ENCODE measurements around the gene JAK3. TPM values are rescaled to one million over a fixed set of nuclear protein-coding genes. Genes with fewer than 3 reads are reported as not detected.

The JAK3 gene
- total RNA-seq, 4 donors from 2014 or later, result 1.9 to 18.0 (median 8.3) TPM

DNA sequence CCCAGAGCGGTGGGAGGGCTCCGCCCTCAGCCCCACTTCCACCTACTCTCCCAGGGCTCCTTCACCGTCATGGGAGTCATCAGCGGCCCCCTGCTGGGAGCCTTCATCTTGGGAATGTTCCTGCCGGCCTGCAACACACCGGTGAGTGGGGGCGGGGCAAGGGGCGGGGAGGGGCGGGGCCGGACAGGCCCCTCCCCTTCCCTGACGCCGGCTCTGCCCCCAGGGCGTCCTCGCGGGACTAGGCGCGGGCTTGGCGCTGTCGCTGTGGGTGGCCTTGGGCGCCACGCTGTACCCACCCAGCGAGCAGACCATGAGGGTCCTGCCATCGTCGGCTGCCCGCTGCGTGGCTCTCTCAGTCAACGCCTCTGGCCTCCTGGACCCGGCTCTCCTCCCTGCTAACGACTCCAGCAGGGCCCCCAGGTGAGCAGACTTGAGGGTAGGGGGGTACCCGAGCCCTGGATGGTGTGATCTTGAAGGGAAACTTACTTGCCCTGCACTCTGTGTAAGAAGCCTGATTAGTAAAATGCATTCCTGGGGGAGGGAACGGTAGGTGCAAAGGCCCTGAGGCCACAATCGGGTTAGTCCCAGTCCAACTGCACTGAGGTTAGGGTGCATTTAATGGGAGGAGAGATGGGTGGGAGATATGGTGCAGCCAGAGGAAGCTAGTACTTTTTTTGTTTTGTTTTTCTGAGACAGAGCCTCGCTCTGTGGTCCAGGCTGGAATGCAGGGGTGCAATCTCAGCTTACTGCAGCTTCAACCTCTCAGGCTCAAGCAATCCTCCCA lies 36.0 kb upstream of the JAK3 start:
- Histone ChIP-seq H3K27me3 (peaks cover 0 to 13% of the 10 kb centered on the region in 2 donors), H3K4me1 (no peaks in the 10 kb centered on the region), H3K4me3 (no peak overlapping the region), H3K27ac (no peak overlapping the region), H3K9me3 (no peaks in the 10 kb centered on the region), H3K36me3 (no peaks in the 10 kb centered on the region)
- DNase-seq (ENCODE audit: low spot score in 2 of 2), result no peak
- TF ChIP-seq EP300 (IDR thresholded peaks at IDR 0.05) (no peak), POLR2A (IDR thresholded peaks at IDR 0.05) (no peak)
- TF ChIP-seq, protein P1, sequence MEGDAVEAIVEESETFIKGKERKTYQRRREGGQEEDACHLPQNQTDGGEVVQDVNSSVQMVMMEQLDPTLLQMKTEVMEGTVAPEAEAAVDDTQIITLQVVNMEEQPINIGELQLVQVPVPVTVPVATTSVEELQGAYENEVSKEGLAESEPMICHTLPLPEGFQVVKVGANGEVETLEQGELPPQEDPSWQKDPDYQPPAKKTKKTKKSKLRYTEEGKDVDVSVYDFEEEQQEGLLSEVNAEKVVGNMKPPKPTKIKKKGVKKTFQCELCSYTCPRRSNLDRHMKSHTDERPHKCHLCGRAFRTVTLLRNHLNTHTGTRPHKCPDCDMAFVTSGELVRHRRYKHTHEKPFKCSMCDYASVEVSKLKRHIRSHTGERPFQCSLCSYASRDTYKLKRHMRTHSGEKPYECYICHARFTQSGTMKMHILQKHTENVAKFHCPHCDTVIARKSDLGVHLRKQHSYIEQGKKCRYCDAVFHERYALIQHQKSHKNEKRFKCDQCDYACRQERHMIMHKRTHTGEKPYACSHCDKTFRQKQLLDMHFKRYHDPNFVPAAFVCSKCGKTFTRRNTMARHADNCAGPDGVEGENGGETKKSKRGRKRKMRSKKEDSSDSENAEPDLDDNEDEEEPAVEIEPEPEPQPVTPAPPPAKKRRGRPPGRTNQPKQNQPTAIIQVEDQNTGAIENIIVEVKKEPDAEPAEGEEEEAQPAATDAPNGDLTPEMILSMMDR (IDR thresholded peaks at IDR 0.05), result no peak
- 70 to 83% methylated on average over 16 to 33 of the region's 33 CpGs for WGBS, 2 donors

DNA sequence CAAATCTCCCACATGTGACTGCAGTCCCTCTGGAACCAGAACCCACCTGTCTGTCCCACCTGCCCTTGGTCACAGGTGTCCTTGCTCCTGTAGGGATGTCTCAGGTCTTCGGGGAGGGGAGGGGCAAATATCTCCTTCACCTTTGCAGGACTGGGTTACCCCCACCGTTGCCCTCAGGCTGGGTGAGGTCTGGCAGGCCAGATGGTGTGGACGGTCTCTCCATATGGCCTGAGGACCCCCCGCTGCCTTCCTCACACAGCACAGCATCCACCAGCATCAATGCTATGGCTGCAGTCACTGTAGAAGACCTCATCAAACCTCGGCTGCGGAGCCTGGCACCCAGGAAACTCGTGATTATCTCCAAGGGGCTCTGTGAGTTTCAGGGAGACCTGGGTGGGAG lies 33.9 kb upstream of the JAK3 start:
- Histone ChIP-seq H3K27ac (no peak overlapping the region), H3K9me3 (no peaks in the 10 kb centered on the region), H3K27me3 (peaks cover 0 to 31% of the 10 kb centered on the region in 2 donors), H3K36me3 (no peaks in the 10 kb centered on the region), H3K4me1 (no peaks in the 10 kb centered on the region), H3K4me3 (no peak overlapping the region)
- no peak for DNase-seq (ENCODE audit: low spot score in 2 of 2)
- 66 to 71% methylated on average over 7 of the region's 7 CpGs for WGBS, 2 donors
- TF ChIP-seq POLR2A (IDR thresholded peaks at IDR 0.05), result no peak
- TF ChIP-seq, protein P1 (IDR thresholded peaks at IDR 0.05), result no peak
- no peak for TF ChIP-seq EP300 (IDR thresholded peaks at IDR 0.05)

DNA sequence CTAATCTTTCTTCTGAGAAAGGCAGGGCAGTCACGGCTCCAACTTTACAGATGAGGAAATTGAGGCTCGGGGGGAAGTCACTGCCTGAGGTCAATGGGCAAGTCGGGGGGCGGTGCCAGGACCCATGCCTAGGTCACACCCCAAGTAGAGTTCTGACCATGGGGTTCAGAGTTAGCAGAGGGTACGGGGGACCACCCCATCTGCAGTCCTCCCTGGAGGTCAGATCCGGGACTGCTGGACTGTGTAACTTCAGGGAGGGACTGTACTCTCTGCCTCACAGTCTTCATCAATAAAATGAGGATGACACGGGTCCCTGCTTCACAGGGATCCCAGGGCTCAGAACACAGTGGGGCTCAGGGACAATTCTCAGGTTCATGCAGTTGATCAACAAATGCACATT lies 31.7 kb upstream of the JAK3 start:
- no peak for DNase-seq (ENCODE audit: low spot score in 2 of 2)
- Histone ChIP-seq H3K9me3 (no peaks in the 10 kb centered on the region), H3K4me3 (no peak overlapping the region), H3K4me1 (no peaks in the 10 kb centered on the region), H3K27me3 (peaks cover 0 to 52% of the 10 kb centered on the region in 2 donors), H3K27ac (no peak overlapping the region), H3K36me3 (no peaks in the 10 kb centered on the region)
- TF ChIP-seq, protein P1 (IDR thresholded peaks at IDR 0.05), result no peak
- TF ChIP-seq EP300 (IDR thresholded peaks at IDR 0.05), result no peak
- TF ChIP-seq POLR2A (IDR thresholded peaks at IDR 0.05), result no peak
- WGBS, 2 donors, result 66 to 84% methylated on average over 7 of the region's 7 CpGs

DNA sequence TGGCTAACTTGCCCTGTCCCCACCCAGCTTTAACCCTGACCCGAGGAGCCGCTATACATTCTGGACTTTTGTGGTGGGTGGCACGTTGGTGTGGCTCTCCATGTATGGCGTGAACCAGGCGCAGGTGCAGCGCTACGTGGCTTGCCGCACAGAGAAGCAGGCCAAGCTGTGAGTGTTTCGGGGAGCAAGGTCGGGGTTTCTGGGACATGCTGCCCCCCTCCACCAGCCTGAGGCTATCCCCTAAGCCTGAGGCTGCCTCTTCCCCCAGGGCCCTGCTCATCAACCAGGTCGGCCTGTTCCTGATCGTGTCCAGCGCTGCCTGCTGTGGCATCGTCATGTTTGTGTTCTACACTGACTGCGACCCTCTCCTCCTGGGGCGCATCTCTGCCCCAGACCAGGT lies 29.9 kb upstream of the JAK3 start:
- Histone ChIP-seq H3K9me3 (no peaks in the 10 kb centered on the region), H3K27me3 (peaks cover 0 to 65% of the 10 kb centered on the region in 2 donors), H3K36me3 (no peaks in the 10 kb centered on the region), H3K4me1 (peaks cover 0 to 15% (median under 1%) of the 10 kb centered on the region in 4 donors), H3K4me3 (no peak overlapping the region), H3K27ac (no peak overlapping the region)
- DNase-seq (ENCODE audit: low spot score in 2 of 2), result no peak
- WGBS, 2 donors, result 91 to 92% methylated on average over 15 to 16 of the region's 16 CpGs
- TF ChIP-seq EP300 (IDR thresholded peaks at IDR 0.05) (no peak), POLR2A (IDR thresholded peaks at IDR 0.05) (no peak)
- TF ChIP-seq, protein P1 (IDR thresholded peaks at IDR 0.05), result no peak

DNA sequence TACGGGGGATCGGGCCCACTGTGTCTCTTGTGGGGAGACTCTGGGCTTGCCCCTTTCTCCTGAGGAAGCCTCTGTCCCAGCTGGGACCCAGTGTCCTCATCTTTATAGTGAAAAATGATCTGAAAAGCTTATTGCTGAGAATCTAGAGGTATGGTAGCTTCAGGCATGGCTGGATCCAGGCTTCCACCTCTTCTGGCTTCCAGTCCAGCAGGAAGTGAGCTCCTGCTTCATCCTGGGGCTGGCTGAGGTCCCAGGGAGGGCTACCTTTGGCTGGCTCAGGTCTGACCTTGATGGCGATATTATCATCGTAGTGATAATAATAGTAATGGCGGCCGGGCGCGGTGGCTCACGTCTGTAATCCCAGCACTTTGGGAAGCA lies 27.0 kb upstream of the JAK3 start:
- no peak overlapping the region for H3K27ac ChIP-seq
- WGBS, 2 donors, result 84 to 93% methylated on average over 7 to 9 of the region's 9 CpGs
- H3K27me3 ChIP-seq, result peaks cover 0 to 87% of the 10 kb centered on the region in 2 donors
- DNase-seq (ENCODE audit: low spot score in 2 of 2), result no peak
- H3K36me3 ChIP-seq, result no peaks in the 10 kb centered on the region
- TF ChIP-seq EP300 (IDR thresholded peaks at IDR 0.05) (no peak), POLR2A (IDR thresholded peaks at IDR 0.05) (no peak)
- TF ChIP-seq, protein P1 (IDR thresholded peaks at IDR 0.05), result no peak
- no peak overlapping the region for H3K4me3 ChIP-seq
- no peaks in the 10 kb centered on the region for H3K9me3 ChIP-seq
- H3K4me1 ChIP-seq, result peaks cover 0 to 27% (median 5%) of the 10 kb centered on the region in 4 donors

Data from tibial nerve (tissue), 4 donors.